Thyroid gland (tissue), 4 donors: Measurements from ENCODE around the gene SMO.
A peak's percentile ranks its signal among the peaks of the same experiment; 100 is the strongest.

Source experiments
- CTCF ChIP-seq, 6 experiments: fragments of 200-600 bp in 3 of 6; fragments of 450-650 bp in 3 of 6; sonication (generic) in 3 of 6; IDR thresholded peaks; one replicate each; pipeline ENCODE4 v1.5.1; 2016 to 2019; ENCODE audit warnings: antibody characterized with exemption in 6 of 6, mild to moderate bottlenecking in 2 of 6, inconsistent platforms in 1 of 6, moderate library complexity in 1 of 6
- POLR2A ChIP-seq, 2 donors: fragments of 450-650 bp; IDR thresholded peaks; one replicate each; pipeline ENCODE4 v1.6.1; 2017; ENCODE audit warnings: antibody characterized with exemption in 2 of 2, mild to moderate bottlenecking in 2 of 2, moderate library complexity in 1 of 2

- TF ChIP-seq CTCF (IDR thresholded peaks at IDR 0.05) (peak; percentile 82 to 97 (median 92)), POLR2A (IDR thresholded peaks at IDR 0.05) (no peak)
Measured at GRCh38 chr7:129218514-129219062, 30.2 kb downstream of the SMO start.
